K562 (cell line): Measurements from ENCODE around the gene ADGRG1. TPM values are rescaled to one million over a fixed set of nuclear protein-coding genes. Genes with fewer than 3 reads are reported as not detected.

Experiments
- ATAC-seq: fragments of 200-7000 bp; cut with Tn5 transposase; 3 replicates; pipeline ENCODE4 v1.9.1; 2020; ENCODE audit warnings: moderate library complexity
- BruUV-seq: library from RNA; stranded (reverse); fragments of 400-500 nt; replicated peaks from 2 replicates; lab custom pipeline; 2021; lab: Mats Ljungman, UMichigan
- CTCF ChIA-PET: fragments of 300-600 bp; formaldehyde crosslinking; extraction: SDS; loops from one replicate; lab custom pipeline; 2021; ENCODE audit warnings: low intra/inter-chr PET ratio; lab: Yijun Ruan, JAX
- POLR2A ChIA-PET: fragments of 300-600, 350-650 bp; sonication (Branson Sonifier 250); formaldehyde crosslinking; extraction: SDS; loops from one replicate; lab custom pipeline; 2021; ENCODE audit warnings: antibody characterized with exemption, inconsistent platforms; lab: Yijun Ruan, JAX
- DNase-seq, 4 experiments: peaks; one replicate each; pipeline versions ENCODE4 v3.0.0 to v3.0.0-alpha.2; 2011 to 2018; ENCODE audit warnings: low spot score in 3 of 4, mixed read lengths in 3 of 4; ENCODE audit errors: extremely low read depth in 1 of 4
- FAIRE-seq: peaks from 2 replicates; lab custom pipeline; 2011; peaks lifted over from hg19 to GRCh38; lab: Jason Lieb, UNC
- H2AFZ ChIP-seq: 2 replicates; pipeline ENCODE4 v1.6.0; 2011; ENCODE audit warnings: low read depth, low read length, control low read depth, inconsistent platforms
- H3K27ac ChIP-seq: fragments of 200-600 bp; 3 replicates; pipeline ENCODE4 v1.8.0; 2011; ENCODE audit warnings: low read depth, mild to moderate bottlenecking, control low read depth, inconsistent platforms, low read length, moderate library complexity, mixed read lengths; ENCODE audit errors: extremely low read depth
- H3K27me3 ChIP-seq, 2 experiments: fragments of 300-600 bp in 1 of 2; 2 replicates in 1 of 2; 3 replicates in 1 of 2; pipeline versions ENCODE4 v1.6.0 to v1.8.0; 2011; ENCODE audit warnings: inconsistent platforms in 2 of 2, low read length in 2 of 2, mild to moderate bottlenecking in 1 of 2, mixed read lengths in 1 of 2, moderate library complexity in 1 of 2; ENCODE audit not compliant: control insufficient read depth in 2 of 2, insufficient read depth in 2 of 2
- H3K36me3 ChIP-seq: fragments of 300-600 bp; 3 replicates; pipeline ENCODE4 v1.8.0; 2011; ENCODE audit warnings: mild to moderate bottlenecking, low read length, inconsistent platforms; ENCODE audit not compliant: control insufficient read depth, insufficient read depth
- H3K4me1 ChIP-seq, 2 experiments: fragments of 200-600 bp in 1 of 2; replicated peaks in 1 of 2; 2 replicates in 1 of 2; 3 replicates in 1 of 2; pipeline versions ENCODE4 v1.5.1 to v1.8.0; 2011; ENCODE audit warnings: inconsistent platforms in 2 of 2, low read length in 2 of 2, mild to moderate bottlenecking in 1 of 2, mixed read lengths in 1 of 2, moderate library complexity in 1 of 2; ENCODE audit not compliant: control insufficient read depth in 2 of 2, insufficient read depth in 2 of 2
- H3K4me2 ChIP-seq: 2 replicates; pipeline ENCODE4 v1.6.1; 2011; ENCODE audit warnings: low read length, control low read depth, inconsistent platforms, mixed read lengths; ENCODE audit not compliant: insufficient read depth
- H3K4me3 ChIP-seq: fragments of 200-600 bp; sonication (generic), shearing (Covaris generic); 2 replicates; pipeline ENCODE4 v1.5.1; 2016; ENCODE audit warnings: control low read depth, inconsistent platforms
- H3K79me2 ChIP-seq: fragments of 200-600 bp; 3 replicates; pipeline ENCODE4 v1.8.0; 2011; ENCODE audit warnings: low read length, inconsistent platforms; ENCODE audit not compliant: control insufficient read depth, insufficient read depth
- H3K9ac ChIP-seq, 2 experiments: 2 replicates each; pipeline versions ENCODE4 v1.6.0 to v1.6.1; 2011; ENCODE audit warnings: low read depth in 2 of 2, low read length in 2 of 2, control low read depth in 1 of 2, inconsistent platforms in 1 of 2, mild to moderate bottlenecking in 1 of 2, mixed read lengths in 1 of 2; ENCODE audit not compliant: insufficient read depth in 1 of 2
- H3K9me1 ChIP-seq: one replicate; pipeline ENCODE4 v1.6.0; 2011; ENCODE audit warnings: inconsistent platforms, mild to moderate bottlenecking, low read length, moderate library complexity; ENCODE audit not compliant: control insufficient read depth, insufficient read depth
- H3K9me3 ChIP-seq: replicated peaks from 2 replicates; pipeline ENCODE4 v1.5.1; 2011; ENCODE audit warnings: low read depth, low read length, inconsistent platforms; ENCODE audit not compliant: control insufficient read depth, insufficient read depth
- H4K20me1 ChIP-seq: replicated peaks from 2 replicates; pipeline ENCODE4 v1.6.1; 2011; ENCODE audit warnings: low read length, inconsistent platforms, mixed read lengths; ENCODE audit not compliant: control insufficient read depth, insufficient read depth
- ADNP ChIP-seq: fragments of 200-800 bp; sonication (Bioruptor generic); IDR thresholded peaks from 2 replicates; pipeline ENCODE4 v1.6.1; 2016; ENCODE audit warnings: missing genetic modification characterization, missing compliant biosample characterization
- CLOCK ChIP-seq: fragments of 250-450 bp; sonication (Bioruptor Pico); IDR thresholded peaks from 2 replicates; pipeline ENCODE4 v1.4.0; 2020; ENCODE audit warnings: mild to moderate bottlenecking, moderate library complexity, borderline replicate concordance
- GMEB1 ChIP-seq: fragments of 250-450 bp; sonication (Bioruptor Pico); IDR thresholded peaks from 2 replicates; pipeline ENCODE4 v1.4.0; 2020; ENCODE audit warnings: mild to moderate bottlenecking
- HNRNPK ChIP-seq: fragments of 200-400 bp; formaldehyde crosslinking; IDR thresholded peaks from one replicate; pipeline ENCODE4 v1.6.1; 2018; ENCODE audit warnings: mild to moderate bottlenecking, low read depth, low read length; ENCODE audit not compliant: poor library complexity, severe bottlenecking
- JUNB ChIP-seq: fragments of 450-650 bp; formaldehyde crosslinking; conservative IDR thresholded peaks from 2 replicates; pipeline ENCODE4 v1.4.0; 2020; ENCODE audit warnings: mild to moderate bottlenecking
- KDM1A ChIP-seq, 2 experiments: fragments of 450-650 bp; IDR thresholded peaks; 2 replicates each; pipeline ENCODE4 v1.6.1; 2016; ENCODE audit warnings: mild to moderate bottlenecking in 2 of 2
- MXD1 ChIP-seq: fragments of 250-450 bp; sonication (Bioruptor Pico); IDR thresholded peaks from 2 replicates; pipeline ENCODE4 v1.8.0; 2021; ENCODE audit warnings: borderline replicate concordance, mild to moderate bottlenecking, moderate library complexity; ENCODE audit not compliant: poor library complexity, severe bottlenecking
- SETDB1 ChIP-seq: IDR thresholded peaks from one replicate; pipeline ENCODE4 v1.6.1; 2012; ENCODE audit warnings: low read length, control low read depth, inconsistent platforms
- SMARCE1 ChIP-seq: fragments of 450-650 bp; IDR thresholded peaks from 2 replicates; pipeline ENCODE4 v1.7.1; 2016; ENCODE audit warnings: mild to moderate bottlenecking
- SMC3 ChIP-seq: conservative IDR thresholded peaks from 2 replicates; pipeline ENCODE4 v1.6.1; 2011; ENCODE audit warnings: low read depth, low read length, improper control_type of control experiment; ENCODE audit not compliant: insufficient read depth
- TAF15 ChIP-seq: fragments of 200-400 bp; formaldehyde crosslinking; IDR thresholded peaks from 2 replicates; pipeline ENCODE4 v1.6.1; 2017; ENCODE audit warnings: mild to moderate bottlenecking, low read depth, low read length, moderate library complexity
- ZNF124 ChIP-seq: sonication (generic); formaldehyde crosslinking; IDR thresholded peaks from 2 replicates; pipeline ENCODE4 v1.8.1; 2022; ENCODE audit warnings: missing genetic modification reagents
- ZNF449 ChIP-seq: fragments of 250-450 bp; sonication (Bioruptor Pico); IDR thresholded peaks from 2 replicates; pipeline ENCODE4 v1.8.0; 2022; ENCODE audit warnings: moderate library complexity, mild to moderate bottlenecking, inconsistent platforms
- ZNF695 ChIP-seq: fragments of 450-650 bp; formaldehyde crosslinking; IDR thresholded peaks from 2 replicates; pipeline ENCODE4 v1.4.0; 2020; ENCODE audit warnings: mild to moderate bottlenecking, moderate library complexity
- ZNF830 ChIP-seq: fragments of 250-450 bp; sonication (Bioruptor Pico); IDR thresholded peaks from 2 replicates; pipeline ENCODE4 v1.5.0; 2021; ENCODE audit warnings: mild to moderate bottlenecking
- WGBS: fragments of 100-300 bp; shearing (Covaris generic); methylation state at CpG from one replicate; pipeline ENCODE4 v1.1.6; 2016; ENCODE audit warnings: low coverage, mixed read lengths; ENCODE audit not compliant: insufficient coverage; ENCODE audit errors: missing lambda C conversion rate; 5-methylcytosine and 5-hydroxymethylcytosine counted together
- in situ Hi-C: fragments of 300-500 bp; cut with MboI; formaldehyde crosslinking; loops from 4 replicates; pipeline ENCODE4 v1.15.0; 2018; ENCODE audit warnings: inconsistent platforms, mixed read lengths
- intact Hi-C: fragments of 100-400 bp; cut with micrococcal nuclease; formaldehyde crosslinking; loops from 2 replicates; pipeline ENCODE4 v1.14.2; 2022
- polyA plus RNA-seq, 8 experiments: library from polyadenylated mRNA; depleted of rRNA in 4 of 8; stranded (reverse) in 5 of 8; unstranded in 3 of 8; fragments of >200 nt; fragmentation: Nextera tagmentation in 2 of 8; fragmentation: Illumina TruSeq in 1 of 8; extraction: Ambion mirVana in 2 of 8; extraction: Trizol in 1 of 8; gene quantifications; 2 replicates each; pipeline versions ENCODE4 v1.2.1 to v1.2.3, GENCODE V29; 2011 to 2014; ENCODE audit warnings: inconsistent platforms in 1 of 8, missing spikeins in 1 of 8
- total RNA-seq, 7 experiments: library from RNA; depleted of rRNA in 6 of 7; stranded (reverse); fragments of >200 nt in 6 of 7; fragmentation: Illumina TruSeq in 2 of 7; extraction: Trizol in 2 of 7; gene quantifications; 2 replicates each; pipeline versions ENCODE4 v1.2.1 to v1.2.3, GENCODE V29; 2011 to 2021; ENCODE audit warnings: low replicate concordance in 1 of 7

Gene ADGRG1
- total and polyA plus RNA-seq, 9 of the 15 experiments (the other 6 are each of a cell fraction or from before 2014, with no cell fraction given) = 0.04 to 0.31 (median 0.16) TPM; not detected in 6

- Histone ChIP-seq H3K27ac (no peak overlapping the region), H3K4me2 (no peak overlapping the region), H3K9ac (no peak overlapping the region), H3K9me3 (no peaks in the 10 kb centered on the region), H3K4me1 (peaks cover 10 to 15% of the 10 kb centered on the region in 2 experiments; a peak in 3 of 5 replicates), H3K27me3 (peaks cover 0 to 17% of the 10 kb centered on the region in 2 experiments; a peak in 2 of 5 replicates), H2AFZ (no peak overlapping the region), H4K20me1 (no peaks in the 10 kb centered on the region), H3K36me3 (no peaks in the 10 kb centered on the region), H3K4me3 (no peak overlapping the region), H3K9me1 (no peaks in the 10 kb centered on the region), H3K79me2 (no peaks in the 10 kb centered on the region)
- 36% methylated on average over 10 of the region's 10 CpGs for WGBS
- BruUV-seq = no TSS peak
- in situ Hi-C loops = no loop called here
- intact Hi-C loops = no loop called here
- ChIA-PET CTCF (no interaction called here), POLR2A (no interaction called here)
- ATAC-seq (no peak), DNase-seq (no peak), FAIRE-seq (peak; percentile 6)
- no peak for TF ChIP-seq ADNP (tag)
- TF ChIP-seq CLOCK (CRISPR knock-in tag) = no peak
- TF ChIP-seq ZNF124 (CRISPR knock-in tag) = no peak
- no peak for TF ChIP-seq SETDB1
- TF ChIP-seq ZNF830 (CRISPR knock-in tag) = no peak
- TF ChIP-seq KDM1A (IDR thresholded peaks at IDR 0.05) = peak in 1 of 2 experiments; percentile 45; a peak in 1 of 4 replicates
- no peak for TF ChIP-seq JUNB (CRISPR knock-in tag)
- TF ChIP-seq ZNF449 (CRISPR knock-in tag) = no peak
- no peak for TF ChIP-seq TAF15
- TF ChIP-seq SMC3 = no peak
- no peak for TF ChIP-seq MXD1 (CRISPR knock-in tag)
- no peak for TF ChIP-seq SMARCE1
- no peak for TF ChIP-seq ZNF695 (CRISPR knock-in tag)
- no peak for TF ChIP-seq GMEB1
- TF ChIP-seq HNRNPK = no peak
Observed at GRCh38 chr16:57615813-57616212, 12.6 kb upstream of the ADGRG1 start.
